Hepatocyte (in vitro differentiated cells): ENCODE data around the gene PRKG1.

ENCODE experiments used
- CTCF ChIP-seq: fragments of 200-600 bp; sonication (generic); IDR thresholded peaks from 2 replicates; pipeline ENCODE4 v1.5.1; 2016; ENCODE audit warnings: antibody characterized with exemption, mild to moderate bottlenecking; ENCODE audit not compliant: poor library complexity
- EZH2phosphoT487 ChIP-seq: fragments of 200-600 bp; sonication (generic); IDR thresholded peaks from one replicate; pipeline ENCODE4 v1.6.1; 2018; ENCODE audit warnings: antibody characterized with exemption, mild to moderate bottlenecking, low read depth, moderate library complexity; ENCODE audit not compliant: unreplicated experiment, severe bottlenecking

GRCh38 chr10:52028523-52028858, 954.2 kb downstream of the PRKG1 start:
- TF ChIP-seq CTCF (no peak), EZH2phosphoT487 (no peak)
